T-helper 1 cell treated with Interleukin-12 subunit alpha and Interleukin-12 subunit beta and Interleukin-4 antibody, amounts not matched to agents 30 ng/mL and 1 ng/mL, for 36 hours (primary cell): ENCODE results near the gene NDUFB6. TPM values are rescaled to one million over a fixed set of nuclear protein-coding genes. Genes with fewer than 3 reads are reported as not detected.
"Not testable (repeated sequence)": the region's sequence is repeated elsewhere in the genome, so short reads cannot be mapped to it uniquely, and the experiment has no call there.

Source experiments
- intact Hi-C: fragments of 100-400 bp; cut with micrococcal nuclease; formaldehyde crosslinking; loops from one replicate; pipeline ENCODE4 v1.15.1; 2024
- total RNA-seq: library from RNA; stranded (reverse); gene quantifications from 2 replicates; pipeline ENCODE4 v1.2.3, GENCODE V29; 2022

NDUFB6 gene
- total RNA-seq, 1 donor from 2014 or later: 36.9 TPM

- intact Hi-C loops: loop anchor here (1.0 to 5.0 kb wide), 6 partner anchors 20 to 1225 kb away; partner anchors contain the start of genes B4GALT1, SMIM27, SMU1 and TOPORS
Observed at GRCh38 chr9:32571969-32572899, 725 bp downstream of the NDUFB6 start.

GRCh38 chr9:32570262-32570661 lies 2.7 kb downstream of the NDUFB6 start:
- intact Hi-C loops: loop anchor here (5.0 kb wide), 4 partner anchors 138 to 1223 kb away; partner anchors contain the start of genes B4GALT1 and SMU1

DNA sequence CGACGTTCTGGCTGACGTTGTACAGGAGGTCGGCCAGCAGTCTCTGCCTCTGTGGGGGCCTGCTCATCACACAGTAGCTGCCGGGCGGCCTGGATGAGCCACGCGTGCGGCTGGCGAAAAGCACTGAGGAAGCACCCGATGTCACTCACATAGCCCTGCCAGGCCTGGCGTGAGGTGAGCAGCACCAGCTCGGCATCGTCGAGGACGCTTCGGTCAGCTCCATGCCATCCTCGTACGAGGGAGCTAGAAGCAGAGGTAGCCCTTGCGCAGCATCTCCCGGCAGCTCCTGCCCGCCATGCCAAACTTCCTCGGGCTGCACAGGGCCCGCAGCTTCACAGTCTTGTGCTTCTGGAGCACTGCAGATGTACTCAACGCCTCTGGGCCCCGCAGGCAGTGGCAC lies 6.2 kb downstream of the NDUFB6 start:
- intact Hi-C loops: no loop called here

DNA sequence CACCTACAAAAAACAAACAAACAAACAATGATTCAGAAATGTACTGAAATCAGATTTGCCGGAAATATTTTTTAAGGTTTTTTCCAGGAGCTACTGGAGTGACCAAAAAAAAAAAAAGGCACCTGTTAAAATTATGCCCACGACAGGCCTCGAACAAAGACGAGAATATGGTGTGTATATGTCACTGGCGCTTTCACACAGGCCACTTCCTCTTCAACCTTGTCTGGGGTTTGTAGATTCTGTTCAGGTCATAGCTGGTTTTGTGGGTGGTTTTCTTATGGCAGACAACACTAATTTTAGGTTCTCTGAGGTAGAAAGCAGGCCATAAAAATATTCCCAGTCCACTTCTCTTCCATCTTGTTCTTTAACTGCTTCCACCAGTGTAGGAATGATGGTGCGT lies 7.0 kb downstream of the NDUFB6 start:
- intact Hi-C loops: no loop called here

DNA sequence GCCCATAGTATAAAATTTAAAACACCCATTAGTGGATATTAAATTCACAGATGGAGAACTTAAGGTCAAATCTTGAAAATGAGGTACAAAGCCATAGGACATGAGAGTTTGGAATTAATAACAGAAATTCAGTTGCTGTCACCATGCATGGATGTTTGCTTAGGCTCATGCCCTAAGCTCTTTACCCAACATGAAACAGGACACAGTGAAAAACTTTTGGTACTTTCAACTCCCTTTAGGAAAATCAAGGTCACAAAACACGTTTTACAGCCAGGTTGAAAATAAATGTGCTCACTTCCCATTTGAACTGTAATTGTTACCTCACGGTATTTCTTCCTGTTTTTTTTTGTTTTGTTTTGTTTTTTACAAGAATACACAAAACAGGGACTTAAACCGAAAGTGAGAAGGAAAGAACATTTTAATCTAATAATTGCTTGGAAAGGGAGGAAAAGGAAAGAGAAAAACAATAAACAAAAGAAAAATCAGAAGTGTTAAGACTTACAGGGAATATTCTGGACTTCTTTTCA lies 14.5 kb downstream of the NDUFB6 start:
- intact Hi-C loops: loop anchor here (10.0 kb wide), 1 partner anchor 1256 kb away; the partner anchor contains the start of gene UBE2R2

- intact Hi-C loops: loop anchor here (5.0 to 10.0 kb wide), 2 partner anchors 918 to 1260 kb away; partner anchors contain the start of genes NOL6 and UBE2R2
Observed at GRCh38 chr9:32554591-32554990, 18.4 kb downstream of the NDUFB6 start.

DNA sequence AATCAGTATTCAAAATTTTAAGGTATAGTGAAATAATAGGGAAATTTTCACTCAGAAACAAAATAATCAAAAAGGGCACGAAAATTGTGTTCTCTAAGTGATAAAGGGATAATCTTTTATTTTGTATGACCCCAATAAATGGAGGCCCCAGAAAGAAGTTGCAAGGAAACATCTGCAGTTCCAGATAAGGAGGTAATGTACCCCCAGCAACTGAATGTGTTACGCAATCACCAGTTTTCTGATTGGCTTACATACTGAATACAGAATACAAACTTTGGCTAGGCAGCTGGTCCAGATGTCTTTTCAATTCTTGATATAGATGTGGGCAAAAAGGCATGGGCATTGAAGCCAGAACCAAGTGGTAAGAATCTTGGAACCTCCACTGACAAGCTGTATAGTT lies 18.9 kb downstream of the NDUFB6 start:
- intact Hi-C loops: loop anchor here (5.0 to 10.0 kb wide), 2 partner anchors 918 to 1261 kb away; partner anchors contain the start of genes NOL6 and UBE2R2

DNA sequence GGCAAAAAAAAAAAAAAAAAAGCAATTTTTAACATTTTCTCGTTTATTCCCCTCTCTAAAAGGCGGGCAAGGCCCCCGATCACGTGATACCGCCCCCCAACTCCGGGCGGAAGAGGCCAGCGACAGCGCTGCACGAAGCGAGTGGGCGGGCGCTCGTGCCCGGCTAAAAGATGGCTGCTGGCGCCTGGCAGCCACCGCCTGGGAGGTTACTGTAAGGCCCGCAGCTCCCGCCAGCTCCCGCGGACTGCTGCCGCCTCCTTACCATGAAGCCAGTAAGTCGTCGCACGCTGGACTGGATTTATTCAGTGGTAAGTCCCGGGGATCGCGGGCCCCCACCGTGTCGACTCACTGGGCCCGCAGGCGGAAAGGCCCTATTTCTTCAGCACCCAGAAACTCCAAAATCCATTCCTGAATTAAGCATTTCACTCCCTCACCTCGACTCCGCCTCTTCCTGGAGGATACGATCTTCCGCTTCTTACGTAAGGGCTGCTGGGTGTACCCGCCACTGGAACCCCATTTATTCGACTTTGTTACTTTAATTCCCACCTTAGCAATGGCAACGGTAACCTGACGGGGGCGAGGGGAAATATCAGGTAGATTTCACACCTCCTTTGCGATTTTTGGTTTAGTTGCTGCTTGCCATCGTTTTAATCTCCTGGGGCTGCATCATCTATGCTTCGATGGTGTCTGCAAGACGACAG lies 20.6 kb downstream of the NDUFB6 start, which contains the start of the genes SMIM27 and TOPORS:
Gene SMIM27, plus strand, starts transcription at position 156 of the 701 bp plus-strand sequence. Its CDS starts 108 bp downstream, at position 264.
Gene TOPORS, minus strand, starts transcription at position 415 of the 701 bp plus-strand sequence. Its CDS starts 150 bp downstream, at position 265.
- intact Hi-C loops: loop anchor here (1.0 to 10.0 kb wide), 10 partner anchors 20 to 1262 kb away; partner anchors contain the start of genes ACO1, APTX, B4GALT1 and NFX1

DNA sequence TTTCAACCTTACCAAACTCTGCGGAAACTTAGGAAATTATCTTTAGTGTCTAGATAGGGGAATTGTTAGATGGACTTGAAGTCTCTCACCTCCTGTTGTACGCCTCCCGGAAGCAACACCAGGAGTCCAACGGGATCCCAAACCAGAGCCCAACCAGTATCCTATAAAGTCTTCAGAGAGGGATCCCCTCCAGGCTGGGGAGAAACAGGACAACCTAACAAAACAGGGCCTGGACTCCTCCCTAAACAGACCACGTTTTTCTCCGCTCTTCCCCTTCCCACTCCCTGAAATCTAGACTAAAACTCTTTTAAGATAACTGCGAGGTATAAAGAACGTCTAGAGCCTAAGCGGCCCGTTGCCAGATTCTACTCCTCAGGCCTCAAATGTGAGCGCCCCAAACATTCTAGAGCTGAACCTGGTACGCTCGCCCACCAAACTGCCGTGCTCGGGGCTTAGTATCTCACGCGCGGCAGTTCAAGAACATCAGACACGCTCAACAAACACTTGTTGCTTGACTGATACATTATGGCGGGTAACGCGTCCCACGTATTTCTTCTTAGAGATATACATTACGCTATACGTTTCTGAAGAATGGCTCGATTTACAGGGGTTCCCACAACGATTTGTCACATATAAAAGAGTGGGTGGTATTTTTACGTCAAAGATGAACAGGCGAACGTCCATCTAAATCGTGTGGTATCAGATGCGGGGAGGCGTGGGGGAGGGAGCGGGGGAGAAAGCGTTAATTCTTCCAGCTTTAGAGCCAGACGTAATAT lies 21.5 kb downstream of the NDUFB6 start:
- intact Hi-C loops: loop anchor here (1.0 to 10.0 kb wide), 11 partner anchors 21 to 1263 kb away; partner anchors contain the start of genes ACO1, APTX, B4GALT1 and DNAJA1

DNA sequence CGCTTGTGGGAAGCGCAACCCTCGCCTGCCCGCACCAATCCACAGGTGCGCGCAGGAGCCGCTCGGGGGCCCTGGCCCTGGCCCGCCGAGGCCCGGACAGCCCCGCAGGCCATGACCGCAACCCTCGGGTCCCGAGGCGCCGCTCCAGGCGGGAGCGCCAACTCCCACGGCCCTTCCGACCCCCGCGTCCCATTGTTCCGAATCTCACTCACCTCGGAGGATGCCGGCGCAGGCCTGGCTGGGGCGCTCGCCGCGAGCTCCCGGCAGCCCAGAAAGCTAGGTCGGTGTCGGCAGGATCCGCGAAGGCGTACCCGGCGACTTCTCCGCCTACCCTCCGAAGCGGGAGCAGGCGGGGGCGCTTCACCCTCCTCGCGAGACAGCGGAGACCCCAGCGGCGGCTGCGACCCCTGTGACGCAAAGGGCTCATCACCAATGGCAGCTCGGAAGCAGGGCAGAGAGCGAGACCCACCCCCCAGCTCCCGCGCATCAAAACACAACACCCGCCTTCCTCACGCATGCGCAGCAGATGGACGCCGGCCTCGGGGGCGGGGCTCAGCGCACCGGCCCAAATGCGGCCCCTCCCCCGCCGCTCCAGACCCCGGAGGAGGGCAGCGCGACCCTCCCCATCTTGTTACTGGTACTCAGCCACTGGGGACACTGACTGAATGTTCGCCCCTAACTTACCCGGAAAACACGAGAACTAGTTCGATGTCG lies 22.2 kb downstream of the NDUFB6 start:
- intact Hi-C loops: loop anchor here (1.0 to 10.0 kb wide), 3 partner anchors 475 to 1264 kb away; partner anchors contain the start of genes DNAJA1, NOL6 and UBE2R2

DNA sequence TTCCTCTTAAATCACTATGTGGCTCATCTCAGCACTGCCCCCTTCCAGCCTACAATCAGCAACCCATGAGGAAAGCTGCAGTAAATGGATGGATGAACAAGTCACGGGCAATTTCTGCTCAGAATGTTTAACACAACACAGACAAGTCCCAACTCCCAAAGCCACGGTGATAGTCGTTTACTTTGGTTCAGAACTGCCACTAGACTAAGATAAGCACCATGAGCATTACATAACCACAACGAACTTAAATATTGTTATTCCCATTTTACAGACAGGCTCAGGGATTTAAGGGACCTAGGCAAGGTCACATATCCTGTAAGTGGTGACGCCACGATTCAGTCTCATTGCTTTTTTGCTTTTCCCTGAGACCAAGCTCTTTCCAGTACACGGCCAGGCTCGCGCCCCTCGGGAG lies 22.8 kb downstream of the NDUFB6 start:
- intact Hi-C loops: loop anchor here (5.0 to 10.0 kb wide), 2 partner anchors 922 to 1265 kb away; partner anchors contain the start of genes NOL6 and UBE2R2

GRCh38 chr9:32548213-32548612 lies 24.7 kb downstream of the NDUFB6 start:
- intact Hi-C loops: not testable (repeated sequence)

DNA sequence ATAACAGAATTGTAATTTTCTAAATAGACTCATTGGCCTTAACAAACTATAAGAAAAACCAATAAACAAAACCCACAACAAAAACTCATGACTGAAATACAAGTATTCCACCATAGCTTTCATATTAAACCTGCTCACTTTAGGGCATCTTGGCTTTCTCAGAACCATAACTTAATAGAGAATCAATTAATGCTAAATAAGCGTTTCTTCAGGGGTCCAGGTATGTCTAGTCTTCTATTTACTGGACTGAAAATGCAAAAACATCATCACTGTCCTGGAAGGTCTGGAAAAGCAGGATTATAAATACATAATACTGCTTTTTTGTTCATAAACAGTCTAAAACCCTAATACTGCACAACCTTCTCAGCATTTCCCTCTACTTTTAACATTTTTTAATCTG lies 27.1 kb downstream of the NDUFB6 start:
- intact Hi-C loops: no loop called here

DNA sequence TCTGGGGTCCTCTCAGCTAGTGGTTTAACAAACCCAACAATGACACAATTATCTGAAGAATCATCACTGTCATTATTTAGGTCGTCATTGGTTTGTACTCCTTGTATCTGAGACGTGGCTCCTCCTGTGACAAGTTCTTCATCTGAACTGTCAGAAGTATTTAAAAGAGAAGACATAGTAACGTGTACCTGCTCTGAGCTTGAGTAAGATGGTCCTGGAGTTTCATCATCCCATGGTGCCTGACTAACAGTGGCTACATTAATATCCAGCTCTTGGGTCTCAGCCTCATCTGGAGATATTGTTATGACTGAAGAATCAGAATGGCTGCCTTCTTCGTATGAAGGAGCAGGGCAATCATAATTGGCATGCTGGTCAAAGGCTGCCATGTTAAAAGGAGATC lies 29.9 kb downstream of the NDUFB6 start:
- intact Hi-C loops: no loop called here

DNA sequence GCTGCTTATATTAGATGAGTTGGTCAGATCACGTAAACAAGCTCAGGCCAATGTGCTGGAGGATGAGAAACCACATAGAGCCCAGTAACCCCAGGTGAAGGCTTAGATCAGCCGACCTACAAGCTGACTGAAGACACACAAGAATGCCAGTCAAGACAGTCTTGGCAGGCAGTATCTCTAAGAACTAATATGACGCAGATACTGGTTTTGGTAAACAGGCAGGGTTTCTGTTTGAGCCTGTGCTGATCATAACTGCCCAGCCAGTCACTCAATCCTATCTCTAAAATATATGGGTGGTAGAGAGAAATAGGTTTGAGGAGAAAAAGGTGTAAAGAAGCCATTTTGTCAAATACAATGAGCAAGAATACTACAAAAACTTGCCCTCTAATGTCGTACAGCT lies 39.1 kb downstream of the NDUFB6 start:
- intact Hi-C loops: no loop called here

GRCh38 chr9:32533336-32533735 lies 39.6 kb downstream of the NDUFB6 start:
- intact Hi-C loops: no loop called here

DNA sequence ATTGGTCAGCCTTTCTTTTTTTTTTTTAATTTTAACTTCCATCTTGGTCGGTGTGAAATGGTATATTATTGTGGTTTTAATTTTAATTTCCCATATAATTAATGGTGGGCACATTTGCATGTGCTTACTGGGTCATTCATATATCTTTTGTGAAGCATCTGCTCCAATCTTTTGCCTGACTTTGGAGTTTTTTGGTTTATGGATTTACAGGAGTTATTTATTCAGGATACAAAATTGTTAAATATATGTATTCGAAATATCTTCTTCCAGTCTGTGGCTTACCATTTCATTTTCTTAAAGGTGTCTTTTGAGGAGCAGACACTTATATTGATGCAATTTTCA lies 46.3 kb downstream of the NDUFB6 start:
- intact Hi-C loops: loop anchor here (1.0 to 5.0 kb wide), 12 partner anchors 26 to 1179 kb away; partner anchors contain the start of genes ACO1, APTX, BAG1 and DNAJA1

DNA sequence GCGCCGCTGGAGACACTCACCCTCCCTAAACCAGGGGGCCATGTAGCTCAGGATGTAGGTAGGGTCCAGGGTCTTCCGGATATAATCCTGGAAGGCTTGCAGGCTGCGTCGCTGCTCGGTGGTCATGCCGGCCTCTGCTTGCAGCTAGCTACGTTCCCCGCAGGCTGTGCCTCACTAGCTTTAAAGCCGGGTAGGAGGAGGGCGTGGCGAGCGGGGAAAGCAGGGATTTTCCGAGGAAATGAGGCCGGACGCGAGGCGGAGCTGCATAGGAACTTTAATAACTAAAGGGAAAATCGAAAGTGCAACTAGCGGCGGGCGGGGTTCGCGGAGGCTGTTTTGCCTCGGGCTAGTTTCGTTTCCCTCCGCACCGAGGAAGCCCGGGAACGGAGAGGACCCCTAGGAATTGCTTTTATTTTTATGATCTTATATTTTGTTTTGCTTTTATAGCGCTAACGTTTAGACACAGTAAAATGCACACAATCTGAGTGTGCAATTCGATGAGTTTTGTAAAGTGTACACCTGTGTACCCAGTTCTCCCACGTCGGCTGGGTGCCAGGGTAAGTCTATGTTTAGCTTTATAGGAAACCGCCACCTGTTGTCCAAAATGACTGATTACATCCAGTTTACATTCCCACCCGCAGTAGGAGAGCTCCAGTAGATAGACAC lies 46.8 kb downstream of the NDUFB6 start, which contains the start of gene RIGI:
Gene RIGI, minus strand, starts transcription at position 156 of the 666 bp plus-strand sequence. Its CDS starts 30 bp downstream, at position 126.
- intact Hi-C loops: loop anchor here (1.0 to 5.0 kb wide), 12 partner anchors 26 to 1179 kb away; partner anchors contain the start of genes ACO1, APTX, BAG1 and DNAJA1

DNA sequence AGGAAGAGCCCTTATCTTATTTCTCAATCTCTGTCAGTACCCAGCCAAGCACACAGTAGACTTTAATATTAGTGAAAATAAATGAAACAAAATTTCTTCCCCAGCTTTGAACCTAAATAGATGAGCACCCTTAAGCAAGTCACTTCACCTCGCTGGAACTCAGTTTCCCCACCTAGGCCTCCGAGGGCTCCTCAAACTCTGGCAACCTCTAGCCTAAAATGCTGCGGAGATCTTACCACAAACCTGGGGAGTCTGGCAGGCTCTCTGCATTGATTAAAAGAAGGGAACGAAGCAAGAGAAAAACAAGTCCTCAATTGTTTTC lies 47.3 kb downstream of the NDUFB6 start:
- intact Hi-C loops: loop anchor here (1.0 to 5.0 kb wide), 12 partner anchors 27 to 1178 kb away; partner anchors contain the start of genes ACO1, APTX, BAG1 and DNAJA1
